ENCODE results near the gene RBM38. TPM values are rescaled to one million over a fixed set of nuclear protein-coding genes. Genes with fewer than 3 reads are reported as not detected.

The RBM38 gene
- total and polyA plus RNA-seq, 9 of the 15 experiments (the other 6 are each of a cell fraction or from before 2014, with no cell fraction given): 0.28 to 82.4 (median 33.2) TPM

DNA sequence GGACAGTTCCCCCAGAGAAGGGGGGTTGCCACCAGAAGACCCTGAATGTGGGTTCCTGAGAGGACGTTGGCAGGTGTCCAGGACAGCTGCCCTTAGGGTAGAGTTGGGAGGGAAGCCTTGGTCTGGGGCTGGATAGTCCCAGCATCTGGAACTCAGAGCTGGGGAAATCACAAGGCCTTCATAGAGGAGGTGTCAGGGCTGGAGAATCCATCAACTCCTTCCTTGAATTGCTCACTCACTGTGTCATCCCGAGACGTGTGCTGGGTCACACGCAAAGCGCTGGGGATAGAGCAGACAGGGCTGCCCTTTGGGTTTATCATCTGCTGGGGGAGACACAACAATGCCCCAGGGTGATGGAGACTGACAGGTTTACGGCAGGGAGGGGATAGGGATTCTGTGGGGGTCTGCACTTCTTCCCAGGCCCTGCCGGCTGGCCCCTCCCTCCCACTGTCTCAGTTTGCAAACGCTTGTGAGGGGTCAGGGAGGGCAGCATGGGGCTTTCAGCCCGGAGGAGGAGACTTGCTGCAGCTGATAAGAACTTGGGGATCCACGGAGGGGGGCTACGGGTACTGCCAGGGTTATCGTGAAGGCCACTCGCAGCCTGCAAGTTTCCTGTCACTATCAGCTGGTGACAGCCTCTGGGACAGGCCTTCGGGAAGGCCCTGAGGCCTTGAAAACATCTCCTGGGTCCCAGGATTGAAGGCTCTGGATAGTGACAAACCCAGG, 18.6 kb downstream of the RBM38 start (continued):
- TF ChIP-seq, protein P1, sequence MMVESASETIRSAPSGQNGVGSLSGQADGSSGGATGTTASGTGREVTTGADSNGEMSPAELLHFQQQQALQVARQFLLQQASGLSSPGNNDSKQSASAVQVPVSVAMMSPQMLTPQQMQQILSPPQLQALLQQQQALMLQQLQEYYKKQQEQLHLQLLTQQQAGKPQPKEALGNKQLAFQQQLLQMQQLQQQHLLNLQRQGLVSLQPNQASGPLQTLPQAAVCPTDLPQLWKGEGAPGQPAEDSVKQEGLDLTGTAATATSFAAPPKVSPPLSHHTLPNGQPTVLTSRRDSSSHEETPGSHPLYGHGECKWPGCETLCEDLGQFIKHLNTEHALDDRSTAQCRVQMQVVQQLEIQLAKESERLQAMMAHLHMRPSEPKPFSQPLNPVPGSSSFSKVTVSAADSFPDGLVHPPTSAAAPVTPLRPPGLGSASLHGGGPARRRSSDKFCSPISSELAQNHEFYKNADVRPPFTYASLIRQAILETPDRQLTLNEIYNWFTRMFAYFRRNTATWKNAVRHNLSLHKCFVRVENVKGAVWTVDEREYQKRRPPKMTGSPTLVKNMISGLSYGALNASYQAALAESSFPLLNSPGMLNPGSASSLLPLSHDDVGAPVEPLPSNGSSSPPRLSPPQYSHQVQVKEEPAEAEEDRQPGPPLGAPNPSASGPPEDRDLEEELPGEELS (CRISPR knock-in tag; IDR thresholded peaks at IDR 0.05; ENCODE audit: borderline replicate concordance): no peak
- TF ChIP-seq KLF16 (IDR thresholded peaks at IDR 0.05) (peak; percentile 93), KAT8 (IDR thresholded peaks at IDR 0.05; ENCODE audit: low read depth) (no peak), ZFP1 (CRISPR knock-in tag; IDR thresholded peaks at IDR 0.05) (no peak), SAFB2 (IDR thresholded peaks at IDR 0.05; ENCODE audit: borderline replicate concordance, low read depth, low read length, severe bottlenecking) (no peak), SP1 (CRISPR knock-in tag; IDR thresholded peaks at IDR 0.05) (peak; percentile 75; the same call in 1 of the 2 replicates)
- TF ChIP-seq, protein P2, sequence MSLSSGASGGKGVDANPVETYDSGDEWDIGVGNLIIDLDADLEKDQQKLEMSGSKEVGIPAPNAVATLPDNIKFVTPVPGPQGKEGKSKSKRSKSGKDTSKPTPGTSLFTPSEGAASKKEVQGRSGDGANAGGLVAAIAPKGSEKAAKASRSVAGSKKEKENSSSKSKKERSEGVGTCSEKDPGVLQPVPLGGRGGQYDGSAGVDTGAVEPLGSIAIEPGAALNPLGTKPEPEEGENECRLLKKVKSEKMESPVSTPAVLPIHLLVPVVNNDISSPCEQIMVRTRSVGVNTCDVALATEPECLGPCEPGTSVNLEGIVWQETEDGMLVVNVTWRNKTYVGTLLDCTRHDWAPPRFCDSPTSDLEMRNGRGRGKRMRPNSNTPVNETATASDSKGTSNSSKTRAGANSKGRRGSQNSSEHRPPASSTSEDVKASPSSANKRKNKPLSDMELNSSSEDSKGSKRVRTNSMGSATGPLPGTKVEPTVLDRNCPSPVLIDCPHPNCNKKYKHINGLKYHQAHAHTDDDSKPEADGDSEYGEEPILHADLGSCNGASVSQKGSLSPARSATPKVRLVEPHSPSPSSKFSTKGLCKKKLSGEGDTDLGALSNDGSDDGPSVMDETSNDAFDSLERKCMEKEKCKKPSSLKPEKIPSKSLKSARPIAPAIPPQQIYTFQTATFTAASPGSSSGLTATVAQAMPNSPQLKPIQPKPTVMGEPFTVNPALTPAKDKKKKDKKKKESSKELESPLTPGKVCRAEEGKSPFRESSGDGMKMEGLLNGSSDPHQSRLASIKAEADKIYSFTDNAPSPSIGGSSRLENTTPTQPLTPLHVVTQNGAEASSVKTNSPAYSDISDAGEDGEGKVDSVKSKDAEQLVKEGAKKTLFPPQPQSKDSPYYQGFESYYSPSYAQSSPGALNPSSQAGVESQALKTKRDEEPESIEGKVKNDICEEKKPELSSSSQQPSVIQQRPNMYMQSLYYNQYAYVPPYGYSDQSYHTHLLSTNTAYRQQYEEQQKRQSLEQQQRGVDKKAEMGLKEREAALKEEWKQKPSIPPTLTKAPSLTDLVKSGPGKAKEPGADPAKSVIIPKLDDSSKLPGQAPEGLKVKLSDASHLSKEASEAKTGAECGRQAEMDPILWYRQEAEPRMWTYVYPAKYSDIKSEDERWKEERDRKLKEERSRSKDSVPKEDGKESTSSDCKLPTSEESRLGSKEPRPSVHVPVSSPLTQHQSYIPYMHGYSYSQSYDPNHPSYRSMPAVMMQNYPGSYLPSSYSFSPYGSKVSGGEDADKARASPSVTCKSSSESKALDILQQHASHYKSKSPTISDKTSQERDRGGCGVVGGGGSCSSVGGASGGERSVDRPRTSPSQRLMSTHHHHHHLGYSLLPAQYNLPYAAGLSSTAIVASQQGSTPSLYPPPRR (CRISPR knock-in tag; IDR thresholded peaks at IDR 0.05; ENCODE audit: borderline replicate concordance): no peak
- TF ChIP-seq, protein P3, sequence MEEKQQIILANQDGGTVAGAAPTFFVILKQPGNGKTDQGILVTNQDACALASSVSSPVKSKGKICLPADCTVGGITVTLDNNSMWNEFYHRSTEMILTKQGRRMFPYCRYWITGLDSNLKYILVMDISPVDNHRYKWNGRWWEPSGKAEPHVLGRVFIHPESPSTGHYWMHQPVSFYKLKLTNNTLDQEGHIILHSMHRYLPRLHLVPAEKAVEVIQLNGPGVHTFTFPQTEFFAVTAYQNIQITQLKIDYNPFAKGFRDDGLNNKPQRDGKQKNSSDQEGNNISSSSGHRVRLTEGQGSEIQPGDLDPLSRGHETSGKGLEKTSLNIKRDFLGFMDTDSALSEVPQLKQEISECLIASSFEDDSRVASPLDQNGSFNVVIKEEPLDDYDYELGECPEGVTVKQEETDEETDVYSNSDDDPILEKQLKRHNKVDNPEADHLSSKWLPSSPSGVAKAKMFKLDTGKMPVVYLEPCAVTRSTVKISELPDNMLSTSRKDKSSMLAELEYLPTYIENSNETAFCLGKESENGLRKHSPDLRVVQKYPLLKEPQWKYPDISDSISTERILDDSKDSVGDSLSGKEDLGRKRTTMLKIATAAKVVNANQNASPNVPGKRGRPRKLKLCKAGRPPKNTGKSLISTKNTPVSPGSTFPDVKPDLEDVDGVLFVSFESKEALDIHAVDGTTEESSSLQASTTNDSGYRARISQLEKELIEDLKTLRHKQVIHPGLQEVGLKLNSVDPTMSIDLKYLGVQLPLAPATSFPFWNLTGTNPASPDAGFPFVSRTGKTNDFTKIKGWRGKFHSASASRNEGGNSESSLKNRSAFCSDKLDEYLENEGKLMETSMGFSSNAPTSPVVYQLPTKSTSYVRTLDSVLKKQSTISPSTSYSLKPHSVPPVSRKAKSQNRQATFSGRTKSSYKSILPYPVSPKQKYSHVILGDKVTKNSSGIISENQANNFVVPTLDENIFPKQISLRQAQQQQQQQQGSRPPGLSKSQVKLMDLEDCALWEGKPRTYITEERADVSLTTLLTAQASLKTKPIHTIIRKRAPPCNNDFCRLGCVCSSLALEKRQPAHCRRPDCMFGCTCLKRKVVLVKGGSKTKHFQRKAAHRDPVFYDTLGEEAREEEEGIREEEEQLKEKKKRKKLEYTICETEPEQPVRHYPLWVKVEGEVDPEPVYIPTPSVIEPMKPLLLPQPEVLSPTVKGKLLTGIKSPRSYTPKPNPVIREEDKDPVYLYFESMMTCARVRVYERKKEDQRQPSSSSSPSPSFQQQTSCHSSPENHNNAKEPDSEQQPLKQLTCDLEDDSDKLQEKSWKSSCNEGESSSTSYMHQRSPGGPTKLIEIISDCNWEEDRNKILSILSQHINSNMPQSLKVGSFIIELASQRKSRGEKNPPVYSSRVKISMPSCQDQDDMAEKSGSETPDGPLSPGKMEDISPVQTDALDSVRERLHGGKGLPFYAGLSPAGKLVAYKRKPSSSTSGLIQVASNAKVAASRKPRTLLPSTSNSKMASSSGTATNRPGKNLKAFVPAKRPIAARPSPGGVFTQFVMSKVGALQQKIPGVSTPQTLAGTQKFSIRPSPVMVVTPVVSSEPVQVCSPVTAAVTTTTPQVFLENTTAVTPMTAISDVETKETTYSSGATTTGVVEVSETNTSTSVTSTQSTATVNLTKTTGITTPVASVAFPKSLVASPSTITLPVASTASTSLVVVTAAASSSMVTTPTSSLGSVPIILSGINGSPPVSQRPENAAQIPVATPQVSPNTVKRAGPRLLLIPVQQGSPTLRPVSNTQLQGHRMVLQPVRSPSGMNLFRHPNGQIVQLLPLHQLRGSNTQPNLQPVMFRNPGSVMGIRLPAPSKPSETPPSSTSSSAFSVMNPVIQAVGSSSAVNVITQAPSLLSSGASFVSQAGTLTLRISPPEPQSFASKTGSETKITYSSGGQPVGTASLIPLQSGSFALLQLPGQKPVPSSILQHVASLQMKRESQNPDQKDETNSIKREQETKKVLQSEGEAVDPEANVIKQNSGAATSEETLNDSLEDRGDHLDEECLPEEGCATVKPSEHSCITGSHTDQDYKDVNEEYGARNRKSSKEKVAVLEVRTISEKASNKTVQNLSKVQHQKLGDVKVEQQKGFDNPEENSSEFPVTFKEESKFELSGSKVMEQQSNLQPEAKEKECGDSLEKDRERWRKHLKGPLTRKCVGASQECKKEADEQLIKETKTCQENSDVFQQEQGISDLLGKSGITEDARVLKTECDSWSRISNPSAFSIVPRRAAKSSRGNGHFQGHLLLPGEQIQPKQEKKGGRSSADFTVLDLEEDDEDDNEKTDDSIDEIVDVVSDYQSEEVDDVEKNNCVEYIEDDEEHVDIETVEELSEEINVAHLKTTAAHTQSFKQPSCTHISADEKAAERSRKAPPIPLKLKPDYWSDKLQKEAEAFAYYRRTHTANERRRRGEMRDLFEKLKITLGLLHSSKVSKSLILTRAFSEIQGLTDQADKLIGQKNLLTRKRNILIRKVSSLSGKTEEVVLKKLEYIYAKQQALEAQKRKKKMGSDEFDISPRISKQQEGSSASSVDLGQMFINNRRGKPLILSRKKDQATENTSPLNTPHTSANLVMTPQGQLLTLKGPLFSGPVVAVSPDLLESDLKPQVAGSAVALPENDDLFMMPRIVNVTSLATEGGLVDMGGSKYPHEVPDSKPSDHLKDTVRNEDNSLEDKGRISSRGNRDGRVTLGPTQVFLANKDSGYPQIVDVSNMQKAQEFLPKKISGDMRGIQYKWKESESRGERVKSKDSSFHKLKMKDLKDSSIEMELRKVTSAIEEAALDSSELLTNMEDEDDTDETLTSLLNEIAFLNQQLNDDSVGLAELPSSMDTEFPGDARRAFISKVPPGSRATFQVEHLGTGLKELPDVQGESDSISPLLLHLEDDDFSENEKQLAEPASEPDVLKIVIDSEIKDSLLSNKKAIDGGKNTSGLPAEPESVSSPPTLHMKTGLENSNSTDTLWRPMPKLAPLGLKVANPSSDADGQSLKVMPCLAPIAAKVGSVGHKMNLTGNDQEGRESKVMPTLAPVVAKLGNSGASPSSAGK (IDR thresholded peaks at IDR 0.05): no peak
